Gastroesophageal sphincter (tissue), 4 donors: Measurements from ENCODE around the gene WNT3. TPM values are rescaled to one million over a fixed set of nuclear protein-coding genes. Genes with fewer than 3 reads are reported as not detected.

Source experiments
- ATAC-seq: fragments of 150-250 bp; one replicate; pipeline ENCODE4 v1.9.1; 2016; ENCODE audit warnings: mild to moderate bottlenecking, moderate library complexity
- H3K27ac ChIP-seq, 4 donors: fragments of 200-600 bp; sonication (generic) in 3 of 4; 1 replicate in 3 of 4; 2 replicates in 1 of 4; pipeline ENCODE4 v1.5.1; 2016 to 2019
- H3K27me3 ChIP-seq: fragments of 200-600 bp; sonication (generic); one replicate; pipeline ENCODE4 v1.5.1; 2019
- H3K36me3 ChIP-seq, 2 donors: fragments of 200-600 bp; sonication (generic); one replicate each; pipeline ENCODE4 v1.5.1; 2019; ENCODE audit warnings: control low read depth in 1 of 2
- H3K4me1 ChIP-seq, 3 donors: fragments of 200-600 bp; sonication (generic); 1 replicate in 2 of 3; 2 replicates in 1 of 3; pipeline ENCODE4 v1.5.1; 2016 to 2019; ENCODE audit warnings: control low read depth in 2 of 3
- H3K4me3 ChIP-seq, 2 donors: fragments of 200-600 bp; sonication (generic); one replicate each; pipeline ENCODE4 v1.5.1; 2019; ENCODE audit warnings: mild to moderate bottlenecking in 1 of 2, moderate library complexity in 1 of 2
- H3K9me3 ChIP-seq, 3 donors: fragments of 200-600 bp; sonication (generic); one replicate each; pipeline ENCODE4 v1.5.1; 2017 to 2019; ENCODE audit warnings: control low read depth in 2 of 3
- EP300 ChIP-seq: sonication (generic); formaldehyde crosslinking; IDR thresholded peaks from one replicate; pipeline ENCODE4 v1.6.1; 2017; ENCODE audit warnings: antibody characterized with exemption, mild to moderate bottlenecking
- POLR2A ChIP-seq, 2 donors: fragments of 450-650 bp; IDR thresholded peaks; one replicate each; pipeline ENCODE4 v1.6.1; 2017; ENCODE audit warnings: antibody characterized with exemption in 2 of 2, mild to moderate bottlenecking in 2 of 2, moderate library complexity in 1 of 2
- POLR2AphosphoS5 ChIP-seq: sonication (generic); formaldehyde crosslinking; IDR thresholded peaks from one replicate; pipeline ENCODE4 v1.6.1; 2017; ENCODE audit warnings: antibody characterized with exemption
- WGBS, 2 donors: methylation state at CpG; one replicate each; pipeline ENCODE4 v1.1.5; 2018; ENCODE audit warnings: low coverage in 1 of 2; 5-methylcytosine and 5-hydroxymethylcytosine counted together
- total RNA-seq, 4 donors: library from RNA; depleted of rRNA; stranded (reverse); fragments of >200 nt; gene quantifications; one replicate each; pipeline ENCODE4 v1.1.0, GENCODE V29; 2016
- TF ChIP-seq, protein P1 (sequence below), 4 experiments: fragments of 200-600 bp in 2 of 4; fragments of 450-650 bp in 2 of 4; sonication (generic) in 1 of 4; IDR thresholded peaks; one replicate each; pipeline ENCODE4 v1.5.1; 2017 to 2019; ENCODE audit warnings: antibody characterized with exemption in 4 of 4, mild to moderate bottlenecking in 2 of 4, moderate library complexity in 2 of 4

The WNT3 gene
- total RNA-seq, 4 donors from 2014 or later, result 0.62 to 1.4 (median 0.99) TPM

DNA sequence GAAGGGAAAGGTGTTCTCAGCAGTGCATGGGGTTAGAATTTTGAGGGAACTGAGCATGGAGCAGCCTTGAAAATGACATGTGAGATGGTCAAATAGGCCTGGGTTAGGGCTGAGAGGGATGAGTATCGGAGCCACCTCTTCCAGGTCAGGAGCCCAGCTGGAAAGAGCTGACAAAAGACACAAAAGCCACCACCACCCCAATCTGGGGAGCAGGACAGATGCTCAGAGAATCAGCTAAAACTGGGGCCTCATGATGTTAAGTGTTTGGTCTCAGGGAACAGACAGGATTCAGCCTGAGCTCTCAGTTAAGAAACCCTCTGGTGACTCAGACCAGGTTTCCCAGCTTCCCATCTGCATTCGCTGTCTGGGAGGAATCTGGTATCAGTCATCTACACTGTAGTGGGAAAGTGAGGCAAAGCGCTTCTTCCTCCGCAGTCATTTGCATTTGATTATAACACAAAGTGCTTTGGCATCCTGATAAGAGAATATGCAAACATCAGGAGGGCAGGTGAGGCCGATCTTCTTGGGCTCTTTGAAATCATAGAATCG is 35.5 kb upstream of the WNT3 start:
- TF ChIP-seq, protein P1, sequence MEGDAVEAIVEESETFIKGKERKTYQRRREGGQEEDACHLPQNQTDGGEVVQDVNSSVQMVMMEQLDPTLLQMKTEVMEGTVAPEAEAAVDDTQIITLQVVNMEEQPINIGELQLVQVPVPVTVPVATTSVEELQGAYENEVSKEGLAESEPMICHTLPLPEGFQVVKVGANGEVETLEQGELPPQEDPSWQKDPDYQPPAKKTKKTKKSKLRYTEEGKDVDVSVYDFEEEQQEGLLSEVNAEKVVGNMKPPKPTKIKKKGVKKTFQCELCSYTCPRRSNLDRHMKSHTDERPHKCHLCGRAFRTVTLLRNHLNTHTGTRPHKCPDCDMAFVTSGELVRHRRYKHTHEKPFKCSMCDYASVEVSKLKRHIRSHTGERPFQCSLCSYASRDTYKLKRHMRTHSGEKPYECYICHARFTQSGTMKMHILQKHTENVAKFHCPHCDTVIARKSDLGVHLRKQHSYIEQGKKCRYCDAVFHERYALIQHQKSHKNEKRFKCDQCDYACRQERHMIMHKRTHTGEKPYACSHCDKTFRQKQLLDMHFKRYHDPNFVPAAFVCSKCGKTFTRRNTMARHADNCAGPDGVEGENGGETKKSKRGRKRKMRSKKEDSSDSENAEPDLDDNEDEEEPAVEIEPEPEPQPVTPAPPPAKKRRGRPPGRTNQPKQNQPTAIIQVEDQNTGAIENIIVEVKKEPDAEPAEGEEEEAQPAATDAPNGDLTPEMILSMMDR (IDR thresholded peaks at IDR 0.05), result no peak
- TF ChIP-seq POLR2A (IDR thresholded peaks at IDR 0.05) (no peak), EP300 (no peak), POLR2AphosphoS5 (no peak)
- H3K27me3 ChIP-seq, result peaks cover 84% of the 10 kb centered on the region
- H3K4me3 ChIP-seq, result no peak overlapping the region
- peaks cover 0 to 16% (median 10%) of the 10 kb centered on the region in 3 donors for H3K4me1 ChIP-seq
- no peak for ATAC-seq
- no peaks in the 10 kb centered on the region for H3K36me3 ChIP-seq
- no peaks in the 10 kb centered on the region for H3K9me3 ChIP-seq
- no peak overlapping the region for H3K27ac ChIP-seq
- 62 to 96% methylated on average over 3 to 4 of the region's 6 CpGs for WGBS, 2 donors

DNA sequence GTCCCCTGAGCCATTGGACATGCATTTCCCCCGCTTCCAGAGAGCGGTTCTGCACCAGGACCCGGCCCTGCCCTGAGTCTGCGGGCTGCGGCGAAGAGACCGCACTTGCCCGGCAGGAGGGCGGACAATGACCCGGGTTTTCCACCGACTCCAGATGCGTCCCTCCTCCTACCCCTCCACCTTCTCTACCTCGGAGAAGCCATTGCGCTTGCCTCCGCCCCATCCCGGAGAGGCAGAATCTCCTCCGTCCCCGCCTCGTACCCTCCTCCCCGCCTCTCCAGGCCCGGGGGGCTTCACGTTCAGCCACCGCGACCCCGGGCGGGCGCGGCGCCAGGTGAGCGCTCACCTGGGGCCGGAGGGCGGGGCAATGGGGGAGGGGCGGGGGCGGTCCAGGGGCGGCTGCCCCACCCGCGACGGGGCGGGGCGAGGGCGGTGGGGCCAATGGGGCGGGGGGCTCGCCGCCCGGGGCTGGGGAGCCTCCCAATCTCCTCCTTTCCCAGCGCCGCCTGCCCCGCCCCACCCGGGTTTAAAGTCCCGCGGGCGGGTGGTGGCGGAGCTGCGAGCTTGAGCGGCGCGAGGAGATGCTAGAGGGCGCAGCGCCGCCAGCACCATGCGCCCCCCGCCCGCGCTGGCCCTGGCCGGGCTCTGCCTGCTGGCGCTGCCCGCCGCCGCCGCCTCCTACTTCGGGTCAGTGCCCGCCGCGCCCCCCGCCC is 32.7 kb upstream of the WNT3 start, which contains the start of gene WNT9B:
Gene WNT9B, plus strand, starts transcription at position 555 of the 713 bp plus-strand sequence. Its CDS starts 56 bp downstream, at position 611.
- TF ChIP-seq, protein P1 (IDR thresholded peaks at IDR 0.05), result no peak
- no peak for TF ChIP-seq POLR2A (IDR thresholded peaks at IDR 0.05)
- no peak for TF ChIP-seq POLR2AphosphoS5
- no peak for TF ChIP-seq EP300
- no peak within 1 kb of the TSS for H3K27ac ChIP-seq
- H3K36me3 ChIP-seq, result no peaks in the 10 kb centered on the region
- H3K27me3 ChIP-seq, result peaks cover 87% of the 10 kb centered on the region
- H3K4me3 ChIP-seq, result peak within 1 kb of the TSS; percentile 11 to 48
- ATAC-seq, result no peak
- H3K4me1 ChIP-seq, result peaks cover 0 to 16% (median 10%) of the 10 kb centered on the region in 3 donors
- no peaks in the 10 kb centered on the region for H3K9me3 ChIP-seq
- WGBS, 2 donors, result 0% methylated on average over 2 of the region's 75 CpGs; no CpG with 5 or more reads in 1 of the 2 donors

DNA sequence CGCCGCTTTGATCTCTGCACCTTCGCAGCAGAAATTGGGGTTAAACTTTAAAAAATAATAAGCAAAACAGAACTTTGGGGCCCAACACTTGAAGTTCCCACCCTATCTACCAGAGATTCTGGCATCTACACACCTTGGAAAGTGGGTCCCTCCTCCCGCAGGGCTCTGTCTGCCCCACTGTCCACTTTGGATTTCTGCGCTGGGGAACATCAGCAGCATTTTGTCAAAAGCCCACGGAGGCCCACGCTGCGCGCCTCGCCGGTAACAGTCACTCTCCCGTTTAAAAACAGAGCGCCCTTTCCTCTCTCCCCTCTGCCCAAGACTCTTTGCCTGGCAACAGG is 32.2 kb upstream of the WNT3 start:
- Histone ChIP-seq H3K27ac (no peak overlapping the region), H3K9me3 (no peaks in the 10 kb centered on the region), H3K4me1 (peaks cover 0 to 16% (median 10%) of the 10 kb centered on the region in 3 donors), H3K36me3 (no peaks in the 10 kb centered on the region), H3K4me3 (peak overlapping the region in 1 of 2 donors; percentile 48), H3K27me3 (peaks cover 93% of the 10 kb centered on the region)
- TF ChIP-seq, protein P1 (IDR thresholded peaks at IDR 0.05), result no peak
- TF ChIP-seq EP300, result no peak
- TF ChIP-seq POLR2AphosphoS5, result no peak
- TF ChIP-seq POLR2A (IDR thresholded peaks at IDR 0.05), result no peak
- ATAC-seq, result no peak
- WGBS, 2 donors, result 15 to 76% methylated on average over 4 to 9 of the region's 13 CpGs

DNA sequence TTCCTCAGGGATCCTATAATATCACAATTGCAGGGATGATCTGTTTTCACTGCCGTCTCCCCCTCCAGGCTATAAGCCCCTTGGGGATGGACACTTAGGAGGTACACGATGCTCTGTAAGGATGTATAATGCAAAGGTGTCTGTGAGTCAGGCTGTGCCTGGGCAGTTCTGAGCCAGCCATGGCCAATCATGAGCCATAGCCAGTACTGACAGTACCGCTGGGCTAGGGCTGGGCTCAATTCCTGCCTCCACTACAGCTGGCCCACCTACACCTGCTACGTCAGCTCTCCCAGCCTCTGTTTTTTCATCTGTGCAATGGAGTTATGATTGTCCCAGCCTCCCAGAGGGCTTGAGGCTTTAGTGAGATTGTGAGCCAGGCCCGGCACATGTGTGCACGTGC is 30.0 kb upstream of the WNT3 start:
- Histone ChIP-seq H3K9me3 (no peaks in the 10 kb centered on the region), H3K27ac (no peak overlapping the region), H3K36me3 (no peaks in the 10 kb centered on the region), H3K4me1 (peaks cover 0 to 16% (median 10%) of the 10 kb centered on the region in 3 donors), H3K27me3 (peaks cover 83% of the 10 kb centered on the region), H3K4me3 (no peak overlapping the region)
- ATAC-seq, result no peak
- WGBS, 2 donors, result no CpG with 5 or more reads among the region's 6 CpGs
- TF ChIP-seq POLR2AphosphoS5, result no peak

DNA sequence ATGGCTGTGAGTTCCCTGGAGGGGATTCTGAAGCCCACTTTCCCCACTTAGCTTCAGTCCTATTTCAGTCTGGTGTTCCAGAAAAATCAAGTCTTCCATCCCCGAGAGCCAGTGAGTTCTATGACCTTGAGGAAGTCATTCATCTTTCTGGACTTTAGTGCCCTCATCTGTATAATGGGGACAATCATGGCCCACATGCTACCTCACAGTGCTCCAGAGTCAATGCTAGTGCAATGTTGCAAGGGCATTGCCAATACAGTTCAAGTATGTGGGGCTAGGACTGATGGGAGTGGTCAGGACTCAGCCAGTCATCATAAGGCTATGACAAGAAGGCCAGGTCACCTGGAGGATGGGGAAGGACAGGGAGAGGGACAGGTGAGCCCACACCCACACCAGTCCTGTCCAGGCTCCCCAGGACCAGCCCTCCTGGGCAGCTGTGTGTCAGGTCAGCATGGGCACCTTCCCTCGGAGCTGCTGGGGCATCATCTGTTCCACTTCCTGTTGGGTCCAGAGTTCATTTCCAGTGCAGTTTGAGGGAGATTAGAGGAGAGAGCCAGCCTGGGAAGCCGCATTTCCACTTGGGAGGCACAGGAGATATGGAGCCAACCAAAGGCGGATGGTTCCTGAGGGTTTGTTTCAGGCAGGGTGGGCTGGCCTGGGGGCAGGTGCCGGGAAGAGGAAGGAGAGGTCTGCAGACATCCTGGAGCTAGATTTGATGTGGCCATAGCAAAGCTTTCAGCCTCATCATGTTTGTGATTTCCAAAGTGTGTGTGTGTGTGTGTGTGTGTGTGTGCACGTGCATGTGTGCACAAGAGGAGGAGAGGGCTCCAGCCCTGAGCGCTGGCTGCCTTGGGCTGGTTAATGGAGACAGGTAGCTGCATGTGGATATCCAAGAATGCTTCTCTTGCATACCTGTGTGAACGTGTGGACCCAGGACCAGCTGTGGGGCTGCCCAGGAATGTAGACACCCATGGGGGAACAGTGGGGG is 29.0 kb upstream of the WNT3 start:
- peaks cover 0 to 16% (median 10%) of the 10 kb centered on the region in 3 donors for H3K4me1 ChIP-seq
- no peak for TF ChIP-seq POLR2AphosphoS5
- TF ChIP-seq POLR2A (IDR thresholded peaks at IDR 0.05), result no peak
- TF ChIP-seq EP300, result no peak
- TF ChIP-seq, protein P1 (IDR thresholded peaks at IDR 0.05), result no peak
- 50 to 60% methylated on average over 2 to 3 of the region's 8 CpGs for WGBS, 2 donors
- H3K27ac ChIP-seq, result no peak overlapping the region
- peaks cover 83% of the 10 kb centered on the region for H3K27me3 ChIP-seq
- peaks cover 0 to 10% (median 0%) of the 10 kb centered on the region in 3 donors for H3K9me3 ChIP-seq
- ATAC-seq, result no peak
- no peak overlapping the region for H3K4me3 ChIP-seq
- H3K36me3 ChIP-seq, result no peaks in the 10 kb centered on the region
